HEK293T (cell line): Measurements from ENCODE around the gene DENND1C.

Source experiments
- CTBP1 ChIP-seq: fragments of 450-650 bp; IDR thresholded peaks from 2 replicates; pipeline ENCODE4 v1.6.1; 2016; ENCODE audit warnings: borderline replicate concordance
- ELF4 ChIP-seq: fragments of 450-650 bp; IDR thresholded peaks from 2 replicates; pipeline ENCODE4 v1.6.1; 2017; ENCODE audit warnings: antibody characterized with exemption
- FOXA1 ChIP-seq: fragments of 450-650 bp; IDR thresholded peaks from 2 replicates; pipeline ENCODE4 v1.6.1; 2016; ENCODE audit warnings: mild to moderate bottlenecking
- FOXK2 ChIP-seq: fragments of 450-650 bp; IDR thresholded peaks from 2 replicates; pipeline ENCODE4 v1.6.1; 2016; ENCODE audit warnings: mild to moderate bottlenecking
- FOXM1 ChIP-seq: fragments of 450-650 bp; IDR thresholded peaks from 2 replicates; pipeline ENCODE4 v1.6.1; 2017; ENCODE audit warnings: mild to moderate bottlenecking, borderline replicate concordance
- NFRKB ChIP-seq: fragments of 450-650 bp; IDR thresholded peaks from 2 replicates; pipeline ENCODE4 v1.6.1; 2016; ENCODE audit warnings: mild to moderate bottlenecking, moderate library complexity
- SP1 ChIP-seq: fragments of 450-650 bp; IDR thresholded peaks from 2 replicates; pipeline ENCODE4 v1.6.1; 2017
- SUZ12 ChIP-seq: fragments of 450-650 bp; IDR thresholded peaks from 2 replicates; pipeline ENCODE4 v1.6.1; 2016; ENCODE audit warnings: mild to moderate bottlenecking
- TARDBP ChIP-seq: fragments of 450-650 bp; IDR thresholded peaks from 2 replicates; pipeline ENCODE4 v1.6.1; 2016
- ZNF384 ChIP-seq: fragments of 450-650 bp; IDR thresholded peaks from 2 replicates; pipeline ENCODE4 v1.6.1; 2016

DNA sequence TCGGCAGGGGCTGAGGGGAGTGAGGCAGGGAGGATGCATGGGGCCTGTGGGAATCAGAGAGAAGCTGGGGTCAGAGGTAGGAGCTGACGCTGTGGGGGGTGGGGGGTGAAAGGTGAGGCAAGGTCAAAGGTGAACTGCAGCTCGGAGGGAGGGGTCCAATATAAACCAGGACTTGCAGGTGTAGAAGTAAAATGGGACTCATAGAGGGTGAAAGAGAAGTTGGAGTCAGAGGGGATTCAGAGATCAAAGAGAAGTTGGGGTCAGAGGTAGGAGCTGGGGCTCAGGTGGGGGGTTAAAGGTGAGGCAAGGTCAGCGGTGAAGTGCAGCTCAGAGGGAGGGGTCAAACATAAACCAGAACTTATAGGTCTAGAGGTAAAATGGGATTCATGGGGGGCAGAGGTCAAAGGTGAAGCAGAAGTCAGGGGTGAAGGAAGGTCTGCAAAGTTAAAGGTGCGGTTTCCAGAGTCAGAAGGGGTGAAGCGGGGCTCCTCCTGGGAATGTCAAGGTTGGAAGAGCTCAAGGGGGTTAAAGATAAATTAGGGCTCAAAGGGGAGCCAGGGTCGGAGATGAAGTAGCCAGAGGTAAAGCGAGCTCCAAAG is 12.9 kb upstream of the DENND1C start:
- TF ChIP-seq ELF4 (no peak), FOXK2 (no peak), FOXM1 (no peak), ZNF384 (no peak), SUZ12 (no peak), SP1 (no peak), NFRKB (no peak), CTBP1 (no peak), TARDBP (no peak), FOXA1 (no peak)
